ENCODE measurements around the gene SHC1.

- no peak for TF ChIP-seq POLR2A (IDR thresholded peaks at IDR 0.05)
- TF ChIP-seq, protein P1, sequence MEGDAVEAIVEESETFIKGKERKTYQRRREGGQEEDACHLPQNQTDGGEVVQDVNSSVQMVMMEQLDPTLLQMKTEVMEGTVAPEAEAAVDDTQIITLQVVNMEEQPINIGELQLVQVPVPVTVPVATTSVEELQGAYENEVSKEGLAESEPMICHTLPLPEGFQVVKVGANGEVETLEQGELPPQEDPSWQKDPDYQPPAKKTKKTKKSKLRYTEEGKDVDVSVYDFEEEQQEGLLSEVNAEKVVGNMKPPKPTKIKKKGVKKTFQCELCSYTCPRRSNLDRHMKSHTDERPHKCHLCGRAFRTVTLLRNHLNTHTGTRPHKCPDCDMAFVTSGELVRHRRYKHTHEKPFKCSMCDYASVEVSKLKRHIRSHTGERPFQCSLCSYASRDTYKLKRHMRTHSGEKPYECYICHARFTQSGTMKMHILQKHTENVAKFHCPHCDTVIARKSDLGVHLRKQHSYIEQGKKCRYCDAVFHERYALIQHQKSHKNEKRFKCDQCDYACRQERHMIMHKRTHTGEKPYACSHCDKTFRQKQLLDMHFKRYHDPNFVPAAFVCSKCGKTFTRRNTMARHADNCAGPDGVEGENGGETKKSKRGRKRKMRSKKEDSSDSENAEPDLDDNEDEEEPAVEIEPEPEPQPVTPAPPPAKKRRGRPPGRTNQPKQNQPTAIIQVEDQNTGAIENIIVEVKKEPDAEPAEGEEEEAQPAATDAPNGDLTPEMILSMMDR (IDR thresholded peaks at IDR 0.05) = no peak
These were observed 16.9 kb downstream of the SHC1 start for GRCh38 chr1:154953611-154954038.

Data from thyroid gland (tissue), 4 donors.